ENCODE data around the gene INO80D. TPM values are rescaled to one million over a fixed set of nuclear protein-coding genes. Genes with fewer than 3 reads are reported as not detected.

The INO80D gene
- total RNA-seq, 1 donor from 2014 or later: 21.1 TPM

DNA sequence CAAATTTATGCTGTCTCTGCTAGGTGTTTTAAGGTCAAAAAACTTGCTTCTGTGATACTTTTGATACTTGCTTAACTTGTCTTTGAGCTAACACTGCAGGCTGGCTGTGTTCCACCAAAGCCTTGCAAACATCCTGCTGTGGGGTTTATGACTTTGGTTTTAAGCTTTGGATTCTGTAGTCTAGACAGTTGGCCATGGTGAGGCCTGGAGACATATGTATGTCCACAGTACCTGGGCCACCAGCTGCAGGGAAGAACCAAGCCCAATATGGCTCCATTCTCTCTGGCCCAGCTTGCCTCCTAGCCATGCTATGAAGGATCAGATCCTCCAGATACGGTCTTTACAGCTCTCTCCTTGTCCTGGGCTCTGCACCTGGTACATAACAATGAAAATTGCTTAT lies 113.9 kb downstream of the INO80D start:
- Histone ChIP-seq H4K20me1 (ENCODE audit: insufficient read depth, low read length) (no peaks in the 10 kb centered on the region), H3K9me3 (ENCODE audit: insufficient read depth, low read depth, low read length) (no peaks in the 10 kb centered on the region), H3K27me3 (ENCODE audit: insufficient read depth, low read length) (no peaks in the 10 kb centered on the region), H3K79me2 (ENCODE audit: insufficient read depth, low read length) (no peaks in the 10 kb centered on the region), H2AFZ (ENCODE audit: low read depth, low read length) (no peak overlapping the region), H3K36me3 (ENCODE audit: insufficient read depth, low read length) (no peaks in the 10 kb centered on the region), H3K4me2 (ENCODE audit: low read length) (no peak overlapping the region), H3K9ac (ENCODE audit: low read length) (no peak overlapping the region), H3K27ac (ENCODE audit: low read depth, low read length) (no peak overlapping the region), H3K4me3 (ENCODE audit: insufficient read depth, low read depth, low read length) (no peak overlapping the region), H3K4me1 (ENCODE audit: insufficient read depth, low read length) (no peaks in the 10 kb centered on the region)
- Mint-ChIP-seq H3K4me1 (ENCODE audit: low read depth, unreplicated experiment) (peaks cover 7% of the 10 kb centered on the region), H3K27ac (ENCODE audit: unreplicated experiment) (no peak overlapping the region), H3K4me3 (ENCODE audit: unreplicated experiment) (no peak overlapping the region), H3K36me3 (ENCODE audit: low read depth, unreplicated experiment) (no peaks in the 10 kb centered on the region), H3K9me3 (ENCODE audit: unreplicated experiment) (no peaks in the 10 kb centered on the region), H3K27me3 (ENCODE audit: low read depth, unreplicated experiment) (peaks cover 5% of the 10 kb centered on the region)
- no peak for TF ChIP-seq EZH2 (IDR thresholded peaks at IDR 0.05; ENCODE audit: insufficient read depth, low read length)
- TF ChIP-seq, protein P1, sequence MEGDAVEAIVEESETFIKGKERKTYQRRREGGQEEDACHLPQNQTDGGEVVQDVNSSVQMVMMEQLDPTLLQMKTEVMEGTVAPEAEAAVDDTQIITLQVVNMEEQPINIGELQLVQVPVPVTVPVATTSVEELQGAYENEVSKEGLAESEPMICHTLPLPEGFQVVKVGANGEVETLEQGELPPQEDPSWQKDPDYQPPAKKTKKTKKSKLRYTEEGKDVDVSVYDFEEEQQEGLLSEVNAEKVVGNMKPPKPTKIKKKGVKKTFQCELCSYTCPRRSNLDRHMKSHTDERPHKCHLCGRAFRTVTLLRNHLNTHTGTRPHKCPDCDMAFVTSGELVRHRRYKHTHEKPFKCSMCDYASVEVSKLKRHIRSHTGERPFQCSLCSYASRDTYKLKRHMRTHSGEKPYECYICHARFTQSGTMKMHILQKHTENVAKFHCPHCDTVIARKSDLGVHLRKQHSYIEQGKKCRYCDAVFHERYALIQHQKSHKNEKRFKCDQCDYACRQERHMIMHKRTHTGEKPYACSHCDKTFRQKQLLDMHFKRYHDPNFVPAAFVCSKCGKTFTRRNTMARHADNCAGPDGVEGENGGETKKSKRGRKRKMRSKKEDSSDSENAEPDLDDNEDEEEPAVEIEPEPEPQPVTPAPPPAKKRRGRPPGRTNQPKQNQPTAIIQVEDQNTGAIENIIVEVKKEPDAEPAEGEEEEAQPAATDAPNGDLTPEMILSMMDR (IDR thresholded peaks at IDR 0.05; ENCODE audit: insufficient read depth, low read depth, low read length): no peak
- FAIRE-seq (no peak), DNase-seq (ENCODE audit: low read depth) (no peak)

- Histone ChIP-seq H3K79me2 (ENCODE audit: insufficient read depth, low read length) (no peaks in the 10 kb centered on the region), H3K4me2 (ENCODE audit: low read length) (no peak overlapping the region), H3K9ac (ENCODE audit: low read length) (no peak overlapping the region), H3K9me3 (ENCODE audit: insufficient read depth, low read depth, low read length) (no peaks in the 10 kb centered on the region), H3K27ac (ENCODE audit: low read depth, low read length) (no peak overlapping the region), H3K27me3 (ENCODE audit: insufficient read depth, low read length) (no peaks in the 10 kb centered on the region), H2AFZ (ENCODE audit: low read depth, low read length) (no peak overlapping the region), H3K36me3 (ENCODE audit: insufficient read depth, low read length) (no peaks in the 10 kb centered on the region), H3K4me1 (ENCODE audit: insufficient read depth, low read length) (no peaks in the 10 kb centered on the region), H4K20me1 (ENCODE audit: insufficient read depth, low read length) (no peaks in the 10 kb centered on the region), H3K4me3 (ENCODE audit: insufficient read depth, low read depth, low read length) (no peak overlapping the region)
- no peak overlapping the region for H3K27ac Mint-ChIP-seq (ENCODE audit: unreplicated experiment)
- no peak overlapping the region for H3K4me3 Mint-ChIP-seq (ENCODE audit: unreplicated experiment)
- DNase-seq (ENCODE audit: low read depth): no peak
- H3K27me3 Mint-ChIP-seq (ENCODE audit: low read depth, unreplicated experiment): peaks cover 6% of the 10 kb centered on the region
- peaks cover 6% of the 10 kb centered on the region for H3K4me1 Mint-ChIP-seq (ENCODE audit: low read depth, unreplicated experiment)
- no peak for FAIRE-seq
- H3K36me3 Mint-ChIP-seq (ENCODE audit: low read depth, unreplicated experiment): no peaks in the 10 kb centered on the region
- H3K9me3 Mint-ChIP-seq (ENCODE audit: unreplicated experiment): no peaks in the 10 kb centered on the region
- TF ChIP-seq EZH2 (IDR thresholded peaks at IDR 0.05; ENCODE audit: insufficient read depth, low read length): no peak
- TF ChIP-seq, protein P1 (IDR thresholded peaks at IDR 0.05; ENCODE audit: insufficient read depth, low read depth, low read length): no peak
These were observed 115.6 kb downstream of the INO80D start for GRCh38 chr2:205970348-205970747.

DNA sequence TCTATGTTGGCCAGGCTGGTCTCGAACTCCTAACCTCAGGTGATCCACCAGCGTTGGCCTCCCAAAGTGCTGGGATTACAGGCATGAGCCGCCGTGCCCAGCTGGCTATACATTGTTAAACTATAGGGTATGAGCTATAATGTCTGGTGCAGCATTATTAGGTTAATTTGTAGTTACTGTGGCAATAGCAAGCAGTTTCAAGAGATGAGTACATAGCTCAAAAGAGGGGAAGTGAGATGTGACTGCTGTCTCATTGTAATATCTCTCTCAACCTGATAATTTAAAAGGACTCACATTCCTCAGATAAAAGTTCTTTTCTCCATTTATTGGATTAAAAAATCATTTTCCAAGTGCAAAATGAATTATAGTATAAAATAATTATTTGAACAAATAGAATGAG lies 116.4 kb downstream of the INO80D start:
- FAIRE-seq (no peak), DNase-seq (ENCODE audit: low read depth) (no peak)
- no peaks in the 10 kb centered on the region for H3K79me2 ChIP-seq (ENCODE audit: insufficient read depth, low read length)
- no peak overlapping the region for H3K27ac ChIP-seq (ENCODE audit: low read depth, low read length)
- no peak for TF ChIP-seq EZH2 (IDR thresholded peaks at IDR 0.05; ENCODE audit: insufficient read depth, low read length)
- TF ChIP-seq, protein P1 (IDR thresholded peaks at IDR 0.05; ENCODE audit: insufficient read depth, low read depth, low read length): no peak
- no peak overlapping the region for H3K27ac Mint-ChIP-seq (ENCODE audit: unreplicated experiment)
- no peaks in the 10 kb centered on the region for H3K9me3 Mint-ChIP-seq (ENCODE audit: unreplicated experiment)
- no peaks in the 10 kb centered on the region for H3K36me3 ChIP-seq (ENCODE audit: insufficient read depth, low read length)
- H2AFZ ChIP-seq (ENCODE audit: low read depth, low read length): no peak overlapping the region
- H3K9me3 ChIP-seq (ENCODE audit: insufficient read depth, low read depth, low read length): no peaks in the 10 kb centered on the region
- peaks cover 6% of the 10 kb centered on the region for H3K27me3 Mint-ChIP-seq (ENCODE audit: low read depth, unreplicated experiment)
- no peaks in the 10 kb centered on the region for H3K36me3 Mint-ChIP-seq (ENCODE audit: low read depth, unreplicated experiment)
- H3K4me3 ChIP-seq (ENCODE audit: insufficient read depth, low read depth, low read length): no peak overlapping the region
- no peaks in the 10 kb centered on the region for H3K27me3 ChIP-seq (ENCODE audit: insufficient read depth, low read length)
- H4K20me1 ChIP-seq (ENCODE audit: insufficient read depth, low read length): no peaks in the 10 kb centered on the region
- H3K4me1 Mint-ChIP-seq (ENCODE audit: low read depth, unreplicated experiment): peaks cover 2% of the 10 kb centered on the region
- no peak overlapping the region for H3K4me2 ChIP-seq (ENCODE audit: low read length)
- no peak overlapping the region for H3K4me3 Mint-ChIP-seq (ENCODE audit: unreplicated experiment)
- H3K9ac ChIP-seq (ENCODE audit: low read length): no peak overlapping the region
- H3K4me1 ChIP-seq (ENCODE audit: insufficient read depth, low read length): no peaks in the 10 kb centered on the region

Data from astrocyte (in vitro differentiated cells and primary cell).